ENCODE results near the gene TCEA3. TPM values are rescaled to one million over a fixed set of nuclear protein-coding genes. Genes with fewer than 3 reads are reported as not detected.

The TCEA3 gene
- polyA plus RNA-seq, 3 donors: 0.26 to 0.52 TPM; not detected in 1

DNA sequence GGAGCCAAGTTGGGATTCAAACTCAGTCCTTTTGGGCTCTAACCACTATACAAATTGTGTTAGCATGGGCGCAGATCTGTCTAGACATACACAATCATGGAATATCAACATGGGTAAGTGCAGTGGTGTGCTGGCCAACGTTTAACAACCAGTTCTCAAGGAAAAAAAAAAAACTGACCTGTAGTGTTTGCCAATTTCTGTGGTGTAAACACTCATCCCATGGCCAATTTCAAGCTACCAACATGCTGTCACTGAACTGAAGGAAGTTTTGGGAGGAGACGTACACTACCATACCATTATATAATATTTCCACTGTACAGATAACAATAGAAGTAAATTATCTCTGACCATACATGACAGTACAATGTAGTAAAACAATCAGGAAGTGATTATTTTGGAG, 3.2 kb downstream of the TCEA3 start:
- DNase-seq: no peak
- no CpG with 5 or more reads among the region's 3 CpGs for WGBS (ENCODE audit: insufficient coverage)
- Mint-ChIP-seq H3K27ac (no peak overlapping the region), H3K4me3 (no peak overlapping the region), H3K36me3 (peaks cover 2 to 9% of the 10 kb centered on the region in 2 donors), H3K9me3 (peaks cover 0 to 15% (median 5%) of the 10 kb centered on the region in 7 donors), H3K27me3 (ENCODE audit: low read depth in 3 of 3) (peaks cover 29 to 40% (median 38%) of the 10 kb centered on the region in 3 donors), H3K4me1 (peaks cover 32% of the 10 kb centered on the region)
- no peak overlapping the region for H3K9ac ChIP-seq (ENCODE audit: insufficient read depth, low read length, poor library complexity, severe bottlenecking)
- TF ChIP-seq, protein P1, sequence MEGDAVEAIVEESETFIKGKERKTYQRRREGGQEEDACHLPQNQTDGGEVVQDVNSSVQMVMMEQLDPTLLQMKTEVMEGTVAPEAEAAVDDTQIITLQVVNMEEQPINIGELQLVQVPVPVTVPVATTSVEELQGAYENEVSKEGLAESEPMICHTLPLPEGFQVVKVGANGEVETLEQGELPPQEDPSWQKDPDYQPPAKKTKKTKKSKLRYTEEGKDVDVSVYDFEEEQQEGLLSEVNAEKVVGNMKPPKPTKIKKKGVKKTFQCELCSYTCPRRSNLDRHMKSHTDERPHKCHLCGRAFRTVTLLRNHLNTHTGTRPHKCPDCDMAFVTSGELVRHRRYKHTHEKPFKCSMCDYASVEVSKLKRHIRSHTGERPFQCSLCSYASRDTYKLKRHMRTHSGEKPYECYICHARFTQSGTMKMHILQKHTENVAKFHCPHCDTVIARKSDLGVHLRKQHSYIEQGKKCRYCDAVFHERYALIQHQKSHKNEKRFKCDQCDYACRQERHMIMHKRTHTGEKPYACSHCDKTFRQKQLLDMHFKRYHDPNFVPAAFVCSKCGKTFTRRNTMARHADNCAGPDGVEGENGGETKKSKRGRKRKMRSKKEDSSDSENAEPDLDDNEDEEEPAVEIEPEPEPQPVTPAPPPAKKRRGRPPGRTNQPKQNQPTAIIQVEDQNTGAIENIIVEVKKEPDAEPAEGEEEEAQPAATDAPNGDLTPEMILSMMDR (IDR thresholded peaks at IDR 0.05): no peak
- no peak overlapping the region for H3K4me2 ChIP-seq (replicated peaks; ENCODE audit: extremely low read depth, low read length, poor library complexity, severe bottlenecking)
- peaks cover 20 to 32% of the 10 kb centered on the region in 2 donors for H3K27me3 ChIP-seq (ENCODE audit: control insufficient read depth in 2 of 2, insufficient read depth in 2 of 2, low read length in 2 of 2)
- no peaks in the 10 kb centered on the region for H3K36me3 ChIP-seq (replicated peaks in 1 of 2; ENCODE audit: control insufficient read depth in 1 of 2, insufficient read depth in 2 of 2, low read length in 2 of 2)
- intact Hi-C loops (cut with micrococcal nuclease): no loop called here
- H2AFZ ChIP-seq (ENCODE audit: insufficient read depth, low read depth, low read length, poor library complexity, severe bottlenecking): no peak overlapping the region
- H3K4me3 ChIP-seq (replicated peaks in 1 of 3; ENCODE audit: low read depth in 2 of 3, low read length in 3 of 3): no peak overlapping the region
- H3K79me2 ChIP-seq (ENCODE audit: insufficient read depth, low read length): no peaks in the 10 kb centered on the region
- peaks cover 33 to 37% of the 10 kb centered on the region in 2 donors for H3K4me1 ChIP-seq (ENCODE audit: control insufficient read depth in 1 of 2, insufficient read depth in 2 of 2, low read length in 2 of 2)
- H3K27ac ChIP-seq (ENCODE audit: low read depth in 1 of 2, low read length in 2 of 2): no peak overlapping the region
- no peaks in the 10 kb centered on the region for H4K20me1 ChIP-seq (ENCODE audit: insufficient read depth, low read length)
- peaks cover 0 to 5% of the 10 kb centered on the region in 2 donors for H3K9me3 ChIP-seq (replicated peaks in 1 of 2; ENCODE audit: control insufficient read depth in 1 of 2, insufficient read depth in 1 of 2, low read length in 2 of 2)

DNA sequence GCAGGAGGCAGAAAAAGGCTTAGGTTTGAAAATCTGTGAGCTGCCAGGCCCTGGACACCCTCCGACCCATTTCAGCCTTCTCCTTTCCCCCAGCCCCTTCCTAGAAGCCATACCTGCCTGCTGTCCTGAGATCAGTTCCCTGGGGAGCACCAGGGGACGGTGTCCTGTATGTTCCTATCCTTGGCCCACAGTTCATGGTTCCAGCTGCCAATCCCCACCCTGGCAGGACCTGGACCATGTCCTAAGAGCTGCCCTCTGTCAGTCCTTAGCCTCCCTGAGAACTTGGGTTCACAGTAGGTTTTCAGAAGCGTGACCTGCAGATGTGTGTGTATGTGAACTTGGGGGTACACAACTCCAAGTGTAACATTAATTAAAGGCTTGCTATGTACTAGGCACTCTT, 3.8 kb downstream of the TCEA3 start:
- H3K79me2 ChIP-seq (ENCODE audit: insufficient read depth, low read length): no peaks in the 10 kb centered on the region
- Mint-ChIP-seq H3K4me1 (peaks cover 32% of the 10 kb centered on the region), H3K4me3 (no peak overlapping the region), H3K27me3 (ENCODE audit: low read depth in 3 of 3) (peaks cover 24 to 35% (median 32%) of the 10 kb centered on the region in 3 donors), H3K9me3 (peaks cover 0 to 13% (median 2%) of the 10 kb centered on the region in 7 donors), H3K27ac (no peak overlapping the region), H3K36me3 (peaks cover 2 to 6% of the 10 kb centered on the region in 2 donors)
- no peak overlapping the region for H3K9ac ChIP-seq (ENCODE audit: insufficient read depth, low read length, poor library complexity, severe bottlenecking)
- H3K4me2 ChIP-seq (replicated peaks; ENCODE audit: extremely low read depth, low read length, poor library complexity, severe bottlenecking): no peak overlapping the region
- peaks cover 14 to 26% of the 10 kb centered on the region in 2 donors for H3K27me3 ChIP-seq (ENCODE audit: control insufficient read depth in 2 of 2, insufficient read depth in 2 of 2, low read length in 2 of 2)
- H2AFZ ChIP-seq (ENCODE audit: insufficient read depth, low read depth, low read length, poor library complexity, severe bottlenecking): no peak overlapping the region
- no peak overlapping the region for H3K27ac ChIP-seq (ENCODE audit: low read depth in 1 of 2, low read length in 2 of 2)
- H3K4me3 ChIP-seq (replicated peaks in 1 of 3; ENCODE audit: low read depth in 2 of 3, low read length in 3 of 3): no peak overlapping the region
- DNase-seq: no peak
- WGBS (ENCODE audit: insufficient coverage): 100% methylated on average over 2 of the region's 3 CpGs
- TF ChIP-seq, protein P1 (IDR thresholded peaks at IDR 0.05): no peak
- H4K20me1 ChIP-seq (ENCODE audit: insufficient read depth, low read length): no peaks in the 10 kb centered on the region
- H3K9me3 ChIP-seq (replicated peaks in 1 of 2; ENCODE audit: control insufficient read depth in 1 of 2, insufficient read depth in 1 of 2, low read length in 2 of 2): peaks cover 0 to 5% of the 10 kb centered on the region in 2 donors
- intact Hi-C loops (cut with micrococcal nuclease): no loop called here
- peaks cover 33 to 37% of the 10 kb centered on the region in 2 donors for H3K4me1 ChIP-seq (ENCODE audit: control insufficient read depth in 1 of 2, insufficient read depth in 2 of 2, low read length in 2 of 2)
- H3K36me3 ChIP-seq (replicated peaks in 1 of 2; ENCODE audit: control insufficient read depth in 1 of 2, insufficient read depth in 2 of 2, low read length in 2 of 2): no peaks in the 10 kb centered on the region

All from CD14-positive monocyte (primary cell).